Measurements from ENCODE around the gene KCTD13. TPM values are rescaled to one million over a fixed set of nuclear protein-coding genes. Genes with fewer than 3 reads are reported as not detected.
A peak's percentile ranks its signal among the peaks of the same experiment; 100 is the strongest.

The KCTD13 gene
- total RNA-seq, 3 donors from 2014 or later (not counting 1 experiment from before 2014, with no cell fraction given) = 36.1 to 54.0 (median 51.7) TPM

GRCh38 chr16:29900888-29901606, 25.0 kb downstream of the KCTD13 start:
- DNase-seq = no peak
- 65% methylated on average over 31 of the region's 31 CpGs for WGBS (ENCODE audit: insufficient coverage)
- Mint-ChIP-seq H3K4me3 (peak overlapping the region; percentile 70), H3K4me1 (peaks cover 5 to 13% of the 10 kb centered on the region in 2 donors), H3K27ac (no peak overlapping the region), H3K27me3 (ENCODE audit: low read depth in 2 of 2) (peaks cover 20 to 37% of the 10 kb centered on the region in 2 donors), H3K9me3 (no peaks in the 10 kb centered on the region), H3K36me3 (no peaks in the 10 kb centered on the region)
- Histone ChIP-seq H3K36me3 (ENCODE audit: control insufficient read depth, insufficient read depth, low read length) (no peaks in the 10 kb centered on the region), H3K4me1 (ENCODE audit: control insufficient read depth, insufficient read depth, low read length) (peaks cover 13% of the 10 kb centered on the region), H3K9me3 (ENCODE audit: control insufficient read depth, insufficient read depth, low read length) (no peaks in the 10 kb centered on the region), H3K27ac (ENCODE audit: low read length) (no peak overlapping the region), H3K27me3 (ENCODE audit: control insufficient read depth, insufficient read depth, low read length) (peaks cover 27% of the 10 kb centered on the region), H3K4me3 (ENCODE audit: low read length) (no peak overlapping the region)
- TF ChIP-seq CTCF (IDR thresholded peaks at IDR 0.05) = no peak
- ATAC-seq = no peak
- intact Hi-C loops (cut with micrococcal nuclease) = no loop called here

- WGBS (ENCODE audit: insufficient coverage) = under 1% methylated on average over 65 of the region's 67 CpGs
- peaks cover 5 to 13% of the 10 kb centered on the region in 2 donors for H3K4me1 Mint-ChIP-seq
- intact Hi-C loops (cut with micrococcal nuclease) = no loop called here
- Histone ChIP-seq H3K4me1 (ENCODE audit: control insufficient read depth, insufficient read depth, low read length) (peaks cover 13% of the 10 kb centered on the region), H3K27me3 (ENCODE audit: control insufficient read depth, insufficient read depth, low read length) (peaks cover 27% of the 10 kb centered on the region), H3K36me3 (ENCODE audit: control insufficient read depth, insufficient read depth, low read length) (no peaks in the 10 kb centered on the region), H3K27ac (ENCODE audit: low read length) (no peak within 1 kb of the TSS), H3K4me3 (ENCODE audit: low read length) (no peak within 1 kb of the TSS), H3K9me3 (ENCODE audit: control insufficient read depth, insufficient read depth, low read length) (no peaks in the 10 kb centered on the region)
- ATAC-seq (peak; percentile 84 to 90 (median 88)), DNase-seq (peak; percentile 79 to 86)
- peaks cover 20 to 37% of the 10 kb centered on the region in 2 donors for H3K27me3 Mint-ChIP-seq (ENCODE audit: low read depth in 2 of 2)
- H3K4me3 Mint-ChIP-seq = peak within 1 kb of the TSS; percentile 70
- TF ChIP-seq CTCF (IDR thresholded peaks at IDR 0.05) = no peak
- H3K27ac Mint-ChIP-seq = no peak within 1 kb of the TSS
- no peaks in the 10 kb centered on the region for H3K36me3 Mint-ChIP-seq
- H3K9me3 Mint-ChIP-seq = no peaks in the 10 kb centered on the region
These were observed 25.7 kb downstream of the KCTD13 start, which contains the start of gene ASPHD1 for GRCh38 chr16:29900102-29900887. Gene ASPHD1 (plus strand): TSS chr16:29900488. CDS start chr16:29900972, 484 bp downstream.

- peaks cover 13% of the 10 kb centered on the region for H3K4me1 ChIP-seq (ENCODE audit: control insufficient read depth, insufficient read depth, low read length)
- peaks cover 20 to 37% of the 10 kb centered on the region in 2 donors for H3K27me3 Mint-ChIP-seq (ENCODE audit: low read depth in 2 of 2)
- H3K36me3 ChIP-seq (ENCODE audit: control insufficient read depth, insufficient read depth, low read length) = no peaks in the 10 kb centered on the region
- no peaks in the 10 kb centered on the region for H3K9me3 ChIP-seq (ENCODE audit: control insufficient read depth, insufficient read depth, low read length)
- H3K4me3 ChIP-seq (ENCODE audit: low read length) = no peak within 1 kb of the TSS
- peaks cover 5 to 13% of the 10 kb centered on the region in 2 donors for H3K4me1 Mint-ChIP-seq
- DNase-seq (peak in 1 of 2 donors; percentile 23), ATAC-seq (no peak)
- H3K36me3 Mint-ChIP-seq = no peaks in the 10 kb centered on the region
- no peak for TF ChIP-seq CTCF (IDR thresholded peaks at IDR 0.05)
- H3K27me3 ChIP-seq (ENCODE audit: control insufficient read depth, insufficient read depth, low read length) = peaks cover 27% of the 10 kb centered on the region
- intact Hi-C loops (cut with micrococcal nuclease) = no loop called here
- H3K27ac ChIP-seq (ENCODE audit: low read length) = no peak within 1 kb of the TSS
- H3K4me3 Mint-ChIP-seq = peak within 1 kb of the TSS; percentile 70
- no peak within 1 kb of the TSS for H3K27ac Mint-ChIP-seq
- under 1% methylated on average over 25 of the region's 29 CpGs for WGBS (ENCODE audit: insufficient coverage)
- no peaks in the 10 kb centered on the region for H3K9me3 Mint-ChIP-seq
These were observed 26.4 kb downstream of the KCTD13 start, which contains the start of gene SEZ6L2 for GRCh38 chr16:29899516-29900101. Gene SEZ6L2 (minus strand): TSS chr16:29899550. CDS start chr16:29899019, 531 bp downstream.
